Adrenal gland (tissue), 5 donors: Measurements from ENCODE around the gene GUCA1A.

Experiments
- POLR2A ChIP-seq, 2 donors: fragments of 450-650 bp; IDR thresholded peaks; one replicate each; pipeline ENCODE4 v1.6.1; 2017; ENCODE audit warnings: antibody characterized with exemption in 2 of 2, mild to moderate bottlenecking in 2 of 2, moderate library complexity in 1 of 2
- TF ChIP-seq, protein P1 (sequence below), 6 experiments: fragments of 450-650 bp in 4 of 6; fragments of 200-600 bp in 2 of 6; sonication (generic) in 1 of 6; IDR thresholded peaks; 1 replicate in 5 of 6; 2 replicates in 1 of 6; pipeline versions ENCODE4 v1.5.1 to v1.8.0; 2016 to 2021; ENCODE audit warnings: antibody characterized with exemption in 6 of 6, mild to moderate bottlenecking in 2 of 6, moderate library complexity in 1 of 6
- donor health status: DM: no; HTN: no; CAD: no.

DNA sequence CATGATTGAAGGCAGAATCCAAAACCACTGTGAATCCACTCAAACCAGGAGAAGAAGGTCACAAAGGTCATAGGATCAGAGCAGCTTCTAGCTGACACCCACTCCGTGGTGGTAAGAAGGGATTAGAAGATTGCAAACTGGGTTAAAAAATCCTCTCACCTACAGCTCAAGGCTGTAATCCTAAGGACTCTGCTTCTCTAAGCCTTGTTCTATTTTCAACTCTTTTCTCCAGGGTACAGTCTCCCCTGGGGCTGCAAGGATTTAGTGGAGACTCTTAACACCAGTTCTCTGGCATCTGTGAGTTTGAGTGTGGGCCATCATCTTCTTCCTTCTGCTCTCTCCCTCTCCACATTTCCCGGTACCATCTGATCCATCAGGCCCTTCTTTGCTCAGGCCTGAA lies at the start of gene GUCA1A:
- TF ChIP-seq, protein P1, sequence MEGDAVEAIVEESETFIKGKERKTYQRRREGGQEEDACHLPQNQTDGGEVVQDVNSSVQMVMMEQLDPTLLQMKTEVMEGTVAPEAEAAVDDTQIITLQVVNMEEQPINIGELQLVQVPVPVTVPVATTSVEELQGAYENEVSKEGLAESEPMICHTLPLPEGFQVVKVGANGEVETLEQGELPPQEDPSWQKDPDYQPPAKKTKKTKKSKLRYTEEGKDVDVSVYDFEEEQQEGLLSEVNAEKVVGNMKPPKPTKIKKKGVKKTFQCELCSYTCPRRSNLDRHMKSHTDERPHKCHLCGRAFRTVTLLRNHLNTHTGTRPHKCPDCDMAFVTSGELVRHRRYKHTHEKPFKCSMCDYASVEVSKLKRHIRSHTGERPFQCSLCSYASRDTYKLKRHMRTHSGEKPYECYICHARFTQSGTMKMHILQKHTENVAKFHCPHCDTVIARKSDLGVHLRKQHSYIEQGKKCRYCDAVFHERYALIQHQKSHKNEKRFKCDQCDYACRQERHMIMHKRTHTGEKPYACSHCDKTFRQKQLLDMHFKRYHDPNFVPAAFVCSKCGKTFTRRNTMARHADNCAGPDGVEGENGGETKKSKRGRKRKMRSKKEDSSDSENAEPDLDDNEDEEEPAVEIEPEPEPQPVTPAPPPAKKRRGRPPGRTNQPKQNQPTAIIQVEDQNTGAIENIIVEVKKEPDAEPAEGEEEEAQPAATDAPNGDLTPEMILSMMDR (IDR thresholded peaks at IDR 0.05) = no peak
- TF ChIP-seq POLR2A (IDR thresholded peaks at IDR 0.05) = no peak
